K562 (cell line): ENCODE results near the gene ETHE1. TPM values are rescaled to one million over a fixed set of nuclear protein-coding genes. Genes with fewer than 3 reads are reported as not detected.
A peak's percentile ranks its signal among the peaks of the same experiment; 100 is the strongest.

Experiments used
- ATAC-seq: fragments of 200-7000 bp; cut with Tn5 transposase; 3 replicates; pipeline ENCODE4 v1.9.1; 2020; ENCODE audit warnings: moderate library complexity
- BruUV-seq: library from RNA; stranded (reverse); fragments of 400-500 nt; replicated peaks from 2 replicates; lab custom pipeline; 2021; lab: Mats Ljungman, UMichigan
- CTCF ChIA-PET: fragments of 300-600 bp; formaldehyde crosslinking; extraction: SDS; loops from one replicate; lab custom pipeline; 2021; ENCODE audit warnings: low intra/inter-chr PET ratio; lab: Yijun Ruan, JAX
- POLR2A ChIA-PET: fragments of 300-600, 350-650 bp; sonication (Branson Sonifier 250); formaldehyde crosslinking; extraction: SDS; loops from one replicate; lab custom pipeline; 2021; ENCODE audit warnings: antibody characterized with exemption, inconsistent platforms; lab: Yijun Ruan, JAX
- DNase-seq, 4 experiments: peaks; one replicate each; pipeline versions ENCODE4 v3.0.0 to v3.0.0-alpha.2; 2011 to 2018; ENCODE audit warnings: low spot score in 3 of 4, mixed read lengths in 3 of 4; ENCODE audit errors: extremely low read depth in 1 of 4
- FAIRE-seq: peaks from 2 replicates; lab custom pipeline; 2011; peaks lifted over from hg19 to GRCh38; lab: Jason Lieb, UNC
- H2AFZ ChIP-seq: 2 replicates; pipeline ENCODE4 v1.6.0; 2011; ENCODE audit warnings: low read depth, low read length, control low read depth, inconsistent platforms
- H3K27ac ChIP-seq: fragments of 200-600 bp; 3 replicates; pipeline ENCODE4 v1.8.0; 2011; ENCODE audit warnings: low read depth, mild to moderate bottlenecking, control low read depth, inconsistent platforms, low read length, moderate library complexity, mixed read lengths; ENCODE audit errors: extremely low read depth
- H3K27me3 ChIP-seq, 2 experiments: fragments of 300-600 bp in 1 of 2; 2 replicates in 1 of 2; 3 replicates in 1 of 2; pipeline versions ENCODE4 v1.6.0 to v1.8.0; 2011; ENCODE audit warnings: inconsistent platforms in 2 of 2, low read length in 2 of 2, mild to moderate bottlenecking in 1 of 2, mixed read lengths in 1 of 2, moderate library complexity in 1 of 2; ENCODE audit not compliant: control insufficient read depth in 2 of 2, insufficient read depth in 2 of 2
- H3K36me3 ChIP-seq: fragments of 300-600 bp; 3 replicates; pipeline ENCODE4 v1.8.0; 2011; ENCODE audit warnings: mild to moderate bottlenecking, low read length, inconsistent platforms; ENCODE audit not compliant: control insufficient read depth, insufficient read depth
- H3K4me1 ChIP-seq, 2 experiments: fragments of 200-600 bp in 1 of 2; replicated peaks in 1 of 2; 2 replicates in 1 of 2; 3 replicates in 1 of 2; pipeline versions ENCODE4 v1.5.1 to v1.8.0; 2011; ENCODE audit warnings: inconsistent platforms in 2 of 2, low read length in 2 of 2, mild to moderate bottlenecking in 1 of 2, mixed read lengths in 1 of 2, moderate library complexity in 1 of 2; ENCODE audit not compliant: control insufficient read depth in 2 of 2, insufficient read depth in 2 of 2
- H3K4me2 ChIP-seq: 2 replicates; pipeline ENCODE4 v1.6.1; 2011; ENCODE audit warnings: low read length, control low read depth, inconsistent platforms, mixed read lengths; ENCODE audit not compliant: insufficient read depth
- H3K4me3 ChIP-seq: fragments of 200-600 bp; sonication (generic), shearing (Covaris generic); 2 replicates; pipeline ENCODE4 v1.5.1; 2016; ENCODE audit warnings: control low read depth, inconsistent platforms
- H3K79me2 ChIP-seq: fragments of 200-600 bp; 3 replicates; pipeline ENCODE4 v1.8.0; 2011; ENCODE audit warnings: low read length, inconsistent platforms; ENCODE audit not compliant: control insufficient read depth, insufficient read depth
- H3K9ac ChIP-seq, 2 experiments: 2 replicates each; pipeline versions ENCODE4 v1.6.0 to v1.6.1; 2011; ENCODE audit warnings: low read depth in 2 of 2, low read length in 2 of 2, control low read depth in 1 of 2, inconsistent platforms in 1 of 2, mild to moderate bottlenecking in 1 of 2, mixed read lengths in 1 of 2; ENCODE audit not compliant: insufficient read depth in 1 of 2
- H3K9me1 ChIP-seq: one replicate; pipeline ENCODE4 v1.6.0; 2011; ENCODE audit warnings: inconsistent platforms, mild to moderate bottlenecking, low read length, moderate library complexity; ENCODE audit not compliant: control insufficient read depth, insufficient read depth
- H3K9me3 ChIP-seq: replicated peaks from 2 replicates; pipeline ENCODE4 v1.5.1; 2011; ENCODE audit warnings: low read depth, low read length, inconsistent platforms; ENCODE audit not compliant: control insufficient read depth, insufficient read depth
- H4K20me1 ChIP-seq: replicated peaks from 2 replicates; pipeline ENCODE4 v1.6.1; 2011; ENCODE audit warnings: low read length, inconsistent platforms, mixed read lengths; ENCODE audit not compliant: control insufficient read depth, insufficient read depth
- BCOR ChIP-seq: fragments of 450-650 bp; IDR thresholded peaks from 2 replicates; pipeline ENCODE4 v1.6.1; 2016
- CHD1 ChIP-seq: fragments of 200-600 bp; sonication (generic); IDR thresholded peaks from one replicate; pipeline ENCODE4 v1.6.1; 2012; ENCODE audit warnings: mild to moderate bottlenecking, moderate library complexity, low read length, inconsistent platforms
- GTF2E2 ChIP-seq: fragments of 200-800 bp; sonication (Bioruptor generic); IDR thresholded peaks from 2 replicates; pipeline ENCODE4 v1.6.1; 2016; ENCODE audit warnings: missing genetic modification characterization, missing compliant biosample characterization
- L3MBTL2 ChIP-seq: fragments of 450-650 bp; IDR thresholded peaks from 2 replicates; pipeline ENCODE4 v1.6.1; 2016; ENCODE audit warnings: mild to moderate bottlenecking, moderate library complexity
- NFE2L1 ChIP-seq: fragments of 450-650 bp; IDR thresholded peaks from 2 replicates; pipeline ENCODE4 v1.6.1; 2016; ENCODE audit warnings: missing genetic modification characterization, low read depth, mild to moderate bottlenecking, missing compliant biosample characterization, moderate library complexity, borderline replicate concordance
- RBM25 ChIP-seq: fragments of 200-400 bp; formaldehyde crosslinking; IDR thresholded peaks from 2 replicates; pipeline ENCODE4 v1.6.1; 2018; ENCODE audit warnings: low read length, low read depth, moderate library complexity; ENCODE audit not compliant: severe bottlenecking
- SAFB ChIP-seq: fragments of 200-400 bp; formaldehyde crosslinking; IDR thresholded peaks from 2 replicates; pipeline ENCODE4 v1.6.1; 2017; ENCODE audit warnings: low read depth, low read length, borderline replicate concordance
- SIN3A ChIP-seq, 2 experiments: fragments of 150-350 bp in 1 of 2; IDR thresholded peaks; 2 replicates each; pipeline ENCODE4 v1.6.1; 2011 to 2016; ENCODE audit warnings: borderline replicate concordance in 2 of 2, low read depth in 2 of 2, low read length in 2 of 2, mild to moderate bottlenecking in 2 of 2, moderate library complexity in 2 of 2; ENCODE audit not compliant: control insufficient read depth in 1 of 2
- ZFP36 ChIP-seq: fragments of 150-350 bp; IDR thresholded peaks from 2 replicates; pipeline ENCODE4 v1.6.1; 2018; ENCODE audit warnings: low read length, low read depth; ENCODE audit not compliant: partially characterized antibody
- ZNF311 ChIP-seq: fragments of 250-450 bp; sonication (Bioruptor Pico); IDR thresholded peaks from 2 replicates; pipeline ENCODE4 v1.4.0; 2020; ENCODE audit warnings: mild to moderate bottlenecking, moderate library complexity
- ZZZ3 ChIP-seq: fragments of 450-650 bp; IDR thresholded peaks from 2 replicates; pipeline ENCODE4 v1.6.1; 2016; ENCODE audit warnings: antibody characterized with exemption, mild to moderate bottlenecking, moderate library complexity
- WGBS: fragments of 100-300 bp; shearing (Covaris generic); methylation state at CpG from one replicate; pipeline ENCODE4 v1.1.6; 2016; ENCODE audit warnings: low coverage, mixed read lengths; ENCODE audit not compliant: insufficient coverage; ENCODE audit errors: missing lambda C conversion rate; 5-methylcytosine and 5-hydroxymethylcytosine counted together
- in situ Hi-C: fragments of 300-500 bp; cut with MboI; formaldehyde crosslinking; loops from 4 replicates; pipeline ENCODE4 v1.15.0; 2018; ENCODE audit warnings: inconsistent platforms, mixed read lengths
- intact Hi-C: fragments of 100-400 bp; cut with micrococcal nuclease; formaldehyde crosslinking; loops from 2 replicates; pipeline ENCODE4 v1.14.2; 2022
- polyA plus RNA-seq, 8 experiments: library from polyadenylated mRNA; depleted of rRNA in 4 of 8; stranded (reverse) in 5 of 8; unstranded in 3 of 8; fragments of >200 nt; fragmentation: Nextera tagmentation in 2 of 8; fragmentation: Illumina TruSeq in 1 of 8; extraction: Ambion mirVana in 2 of 8; extraction: Trizol in 1 of 8; gene quantifications; 2 replicates each; pipeline versions ENCODE4 v1.2.1 to v1.2.3, GENCODE V29; 2011 to 2014; ENCODE audit warnings: inconsistent platforms in 1 of 8, missing spikeins in 1 of 8
- total RNA-seq, 7 experiments: library from RNA; depleted of rRNA in 6 of 7; stranded (reverse); fragments of >200 nt in 6 of 7; fragmentation: Illumina TruSeq in 2 of 7; extraction: Trizol in 2 of 7; gene quantifications; 2 replicates each; pipeline versions ENCODE4 v1.2.1 to v1.2.3, GENCODE V29; 2011 to 2021; ENCODE audit warnings: low replicate concordance in 1 of 7
- TF ChIP-seq, protein P1 (sequence below), 2 experiments: fragments of 200-800 bp in 1 of 2; sonication (Bioruptor generic) in 1 of 2; sonication (generic) in 1 of 2; formaldehyde crosslinking in 1 of 2; IDR thresholded peaks in 1 of 2; conservative IDR thresholded peaks in 1 of 2; 2 replicates each; pipeline versions ENCODE4 v1.5.0 to v1.6.1; 2016 to 2020; ENCODE audit warnings: missing compliant biosample characterization in 1 of 2, missing genetic modification characterization in 1 of 2, missing genetic modification reagents in 1 of 2

ETHE1 gene
- total and polyA plus RNA-seq, 9 of the 15 experiments (the other 6 are each of a cell fraction or from before 2014, with no cell fraction given), result 2.9 to 21.0 (median 10.2) TPM

DNA sequence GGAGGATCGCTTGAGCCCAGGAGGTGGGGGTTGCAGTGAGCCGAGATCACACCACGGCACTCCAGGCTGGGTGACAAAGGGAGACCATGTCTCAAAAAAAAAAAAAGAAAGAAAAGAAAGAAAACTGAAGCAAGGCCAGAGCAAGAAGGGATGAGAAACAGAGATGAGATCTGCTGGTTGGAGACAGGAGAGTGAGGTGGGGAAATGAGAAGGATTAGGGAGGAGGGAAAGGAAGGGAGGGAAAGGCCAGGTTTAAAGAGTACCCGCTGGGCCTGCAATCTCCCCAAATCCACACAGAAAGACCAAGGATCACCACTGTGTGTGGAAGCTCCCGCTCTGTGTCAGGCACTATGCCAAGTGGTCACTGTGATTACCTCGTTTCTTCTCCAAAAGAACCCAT is 45.3 kb downstream of the ETHE1 start:
- no peaks in the 10 kb centered on the region for H3K36me3 ChIP-seq
- H2AFZ ChIP-seq, result no peak overlapping the region
- H3K27ac ChIP-seq, result no peak overlapping the region
- DNase-seq, result no peak
- no peak for FAIRE-seq
- H3K9ac ChIP-seq, result peak overlapping the region in 1 of 2 experiments; percentile 14; a peak in 1 of 4 replicates
- H3K79me2 ChIP-seq, result no peaks in the 10 kb centered on the region
- H3K9me1 ChIP-seq, result no peaks in the 10 kb centered on the region
- intact Hi-C loops (no loop called here), in situ Hi-C loops (no loop called here)
- H3K4me2 ChIP-seq, result no peak overlapping the region
- ChIA-PET POLR2A (no interaction called here), CTCF (no interaction called here)
- no peak for ATAC-seq
- no peaks in the 10 kb centered on the region for H4K20me1 ChIP-seq
- 33% methylated on average over 6 of the region's 6 CpGs for WGBS
- BruUV-seq, result no TSS peak
- TF ChIP-seq GTF2E2 (tag) (no peak), SAFB (no peak)
- TF ChIP-seq, protein P1, sequence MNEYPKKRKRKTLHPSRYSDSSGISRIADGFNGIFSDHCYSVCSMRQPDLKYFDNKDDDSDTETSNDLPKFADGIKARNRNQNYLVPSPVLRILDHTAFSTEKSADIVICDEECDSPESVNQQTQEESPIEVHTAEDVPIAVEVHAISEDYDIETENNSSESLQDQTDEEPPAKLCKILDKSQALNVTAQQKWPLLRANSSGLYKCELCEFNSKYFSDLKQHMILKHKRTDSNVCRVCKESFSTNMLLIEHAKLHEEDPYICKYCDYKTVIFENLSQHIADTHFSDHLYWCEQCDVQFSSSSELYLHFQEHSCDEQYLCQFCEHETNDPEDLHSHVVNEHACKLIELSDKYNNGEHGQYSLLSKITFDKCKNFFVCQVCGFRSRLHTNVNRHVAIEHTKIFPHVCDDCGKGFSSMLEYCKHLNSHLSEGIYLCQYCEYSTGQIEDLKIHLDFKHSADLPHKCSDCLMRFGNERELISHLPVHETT (CRISPR knock-in tag; conservative IDR thresholded peaks at IDR 0.05 in 1 of 2, IDR thresholded peaks at IDR 0.05 in 1 of 2), result no peak
- peaks cover 3% of the 10 kb centered on the region in 2 experiments; a peak in 2 of 5 replicates for H3K4me1 ChIP-seq
- no peaks in the 10 kb centered on the region for H3K9me3 ChIP-seq
- no peaks in the 10 kb centered on the region for H3K27me3 ChIP-seq
- no peak overlapping the region for H3K4me3 ChIP-seq

DNA sequence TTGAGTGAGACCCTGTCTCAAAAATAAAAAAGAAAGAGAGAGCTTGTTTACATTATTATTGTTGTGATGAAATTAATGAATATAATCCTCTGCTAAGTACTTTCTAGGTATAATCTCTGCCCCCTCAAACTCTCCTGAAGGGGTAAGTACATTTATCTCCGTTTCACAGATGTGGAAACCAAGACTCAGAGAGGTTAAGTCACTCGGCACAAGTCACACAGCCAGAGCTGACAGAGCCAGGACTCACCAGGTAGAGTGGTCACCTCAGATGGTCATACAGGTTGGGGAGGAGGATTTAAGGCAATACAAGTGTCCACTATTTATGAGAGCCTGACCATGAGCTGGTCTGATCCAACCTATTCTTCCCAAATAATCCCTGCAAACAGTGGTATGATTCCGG is 46.4 kb downstream of the ETHE1 start:
- in situ Hi-C loops (no loop called here), intact Hi-C loops (no loop called here)
- FAIRE-seq (no peak), ATAC-seq (no peak), DNase-seq (no peak)
- BruUV-seq, result no TSS peak
- Histone ChIP-seq H3K36me3 (no peaks in the 10 kb centered on the region), H3K9me3 (no peaks in the 10 kb centered on the region), H4K20me1 (no peaks in the 10 kb centered on the region), H3K9me1 (no peaks in the 10 kb centered on the region), H3K4me3 (no peak overlapping the region), H3K4me1 (peaks cover 3% of the 10 kb centered on the region in 2 experiments; a peak in 3 of 5 replicates), H2AFZ (no peak overlapping the region), H3K9ac (no peak overlapping the region), H3K4me2 (no peak overlapping the region), H3K79me2 (no peaks in the 10 kb centered on the region), H3K27me3 (no peaks in the 10 kb centered on the region), H3K27ac (no peak overlapping the region)
- 43% methylated on average over 2 of the region's 3 CpGs for WGBS
- CTCF ChIA-PET, result no interaction called here
- POLR2A ChIA-PET, result interaction anchor here (0.8 to 1.2 kb wide), 2 partner anchors 10 to 13 kb away, joined by 3 read pairs; no protein-coding TSS in a partner anchor
- TF ChIP-seq BCOR, result peak; percentile 70
- no peak for TF ChIP-seq ZNF311 (CRISPR knock-in tag)
- TF ChIP-seq ZFP36, result peak; percentile 78
- peak; percentile 92 for TF ChIP-seq RBM25
- no peak for TF ChIP-seq L3MBTL2
- TF ChIP-seq ZZZ3, result no peak
- TF ChIP-seq NFE2L1 (tag), result no peak
- TF ChIP-seq CHD1, result no peak
- no peak for TF ChIP-seq SIN3A (IDR thresholded peaks at IDR 0.05; ENCODE audit: borderline replicate concordance in 2 of 2, control insufficient read depth in 1 of 2, low read depth in 2 of 2, low read length in 2 of 2)
